GM04503 (cell line): ENCODE measurements around the gene OTUD1.
A peak's percentile ranks its signal among the peaks of the same experiment; 100 is the strongest.
"Not testable (repeated sequence)": the region's sequence is repeated elsewhere in the genome, so short reads cannot be mapped to it uniquely, and the experiment has no call there.

ENCODE experiments used
- DNase-seq: peaks from one replicate; pipeline ENCODE4 v3.0.0-alpha.2; 2012; ENCODE audit warnings: low read depth

OTUD1 gene, protein sequence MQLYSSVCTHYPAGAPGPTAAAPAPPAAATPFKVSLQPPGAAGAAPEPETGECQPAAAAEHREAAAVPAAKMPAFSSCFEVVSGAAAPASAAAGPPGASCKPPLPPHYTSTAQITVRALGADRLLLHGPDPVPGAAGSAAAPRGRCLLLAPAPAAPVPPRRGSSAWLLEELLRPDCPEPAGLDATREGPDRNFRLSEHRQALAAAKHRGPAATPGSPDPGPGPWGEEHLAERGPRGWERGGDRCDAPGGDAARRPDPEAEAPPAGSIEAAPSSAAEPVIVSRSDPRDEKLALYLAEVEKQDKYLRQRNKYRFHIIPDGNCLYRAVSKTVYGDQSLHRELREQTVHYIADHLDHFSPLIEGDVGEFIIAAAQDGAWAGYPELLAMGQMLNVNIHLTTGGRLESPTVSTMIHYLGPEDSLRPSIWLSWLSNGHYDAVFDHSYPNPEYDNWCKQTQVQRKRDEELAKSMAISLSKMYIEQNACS

DNA sequence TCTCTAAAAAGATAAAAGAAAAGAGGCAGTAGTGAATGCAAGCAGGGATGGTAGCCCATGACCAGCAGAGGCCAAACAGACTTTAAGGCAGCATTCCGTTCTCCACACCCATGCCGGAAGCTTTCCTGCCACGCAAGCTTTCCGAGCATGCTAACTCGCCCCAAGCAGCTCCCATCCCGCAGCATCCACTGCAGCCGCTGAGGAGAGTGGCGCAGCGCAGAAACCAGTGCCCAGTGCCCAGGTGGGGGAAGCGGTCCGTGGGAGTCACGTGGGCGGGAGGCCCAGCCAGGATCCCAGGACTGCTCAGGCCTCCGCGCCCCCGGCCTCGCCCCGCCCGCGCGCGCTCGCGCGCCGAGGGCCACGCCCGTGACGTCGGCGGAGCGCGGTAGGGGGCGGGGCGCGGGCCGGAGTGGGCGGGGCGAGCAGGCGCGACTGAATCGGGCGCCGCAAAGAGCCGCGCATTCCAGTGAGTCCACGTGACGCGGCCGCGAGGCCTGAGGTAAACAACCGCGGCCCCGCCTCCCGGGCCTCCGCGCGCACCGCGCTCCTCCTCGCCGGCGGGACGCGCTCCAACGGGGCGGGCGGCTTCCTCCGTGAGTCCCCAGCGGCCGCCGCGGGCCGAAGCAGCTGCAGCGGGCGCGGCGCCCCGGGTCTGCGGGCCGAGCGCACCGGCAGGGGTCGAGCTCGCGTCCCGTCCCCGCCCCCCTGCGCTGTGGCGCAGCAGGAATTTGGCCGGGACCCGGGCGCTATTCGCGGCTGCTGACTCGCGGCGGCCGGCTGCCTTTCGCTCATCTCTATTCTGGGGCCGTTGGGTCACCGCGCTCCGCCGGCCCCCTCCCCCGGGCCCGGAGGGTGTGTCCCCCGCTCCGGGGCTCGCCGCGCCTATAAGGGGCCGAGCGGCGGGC is at the start of gene OTUD1:
Gene OTUD1 (plus strand): TSS at position 529 of the 905 bp plus-strand sequence. CDS start 383 bp downstream, outside the sequence.
- DNase-seq, result peak; percentile 50

DNA sequence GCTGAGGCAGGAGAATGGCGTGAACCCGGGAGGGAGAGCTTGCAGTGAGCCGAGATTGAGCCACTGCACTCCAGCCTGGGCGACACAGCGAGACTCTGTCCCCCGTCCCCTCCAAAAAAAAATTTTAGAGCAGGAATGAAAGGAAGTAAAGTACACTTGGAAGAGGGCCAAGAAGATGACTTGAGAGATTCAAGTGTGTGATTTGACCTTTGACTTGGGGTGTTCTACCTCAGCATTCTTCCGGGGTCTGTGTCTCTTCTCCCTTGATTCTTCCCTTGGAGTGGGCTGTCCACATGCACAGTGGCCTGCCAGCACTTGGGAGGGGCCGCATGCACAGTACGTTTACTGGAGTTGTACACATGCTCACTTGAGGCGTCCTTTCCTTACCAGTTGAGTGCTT is 48.5 kb upstream of the OTUD1 start:
- DNase-seq, result not testable (repeated sequence)

DNA sequence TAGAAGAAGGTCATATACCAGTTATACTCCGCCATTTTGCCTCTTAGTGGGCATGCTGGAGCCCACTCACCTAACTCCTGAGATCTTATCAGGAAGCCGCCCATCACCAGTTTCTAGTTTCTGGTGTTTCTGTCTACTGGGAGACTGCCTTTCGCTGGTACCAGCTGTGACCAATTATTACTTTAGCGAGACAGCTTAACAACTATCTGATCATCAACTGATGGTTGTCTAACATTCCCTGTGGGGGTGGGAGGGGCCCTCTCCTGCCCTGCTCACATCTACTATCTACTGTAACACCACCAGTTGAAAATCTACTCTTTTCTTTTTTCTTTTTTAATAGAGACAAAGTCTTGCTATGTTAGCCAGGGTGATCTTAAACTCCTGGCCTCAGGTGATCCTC is 48.1 kb upstream of the OTUD1 start:
- DNase-seq, result no peak

DNA sequence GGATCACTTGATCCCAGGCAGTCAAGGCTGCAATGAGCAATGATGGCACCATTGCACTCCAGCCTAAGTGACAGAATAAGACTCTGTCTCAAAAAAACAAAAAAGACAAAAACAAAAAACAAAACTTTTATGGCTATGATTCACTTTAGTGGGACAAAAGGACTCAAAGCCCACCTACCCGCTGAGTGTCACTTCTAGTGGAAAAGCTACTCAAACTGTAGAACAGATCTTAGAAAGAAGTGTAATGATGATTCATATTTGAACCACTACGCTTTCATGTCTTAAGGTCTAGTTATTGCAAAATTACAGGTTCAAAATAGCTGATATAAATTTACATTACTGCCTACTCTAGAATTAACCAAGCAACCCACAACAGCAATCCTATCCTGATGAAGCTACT is 47.1 kb upstream of the OTUD1 start:
- no peak for DNase-seq

DNA sequence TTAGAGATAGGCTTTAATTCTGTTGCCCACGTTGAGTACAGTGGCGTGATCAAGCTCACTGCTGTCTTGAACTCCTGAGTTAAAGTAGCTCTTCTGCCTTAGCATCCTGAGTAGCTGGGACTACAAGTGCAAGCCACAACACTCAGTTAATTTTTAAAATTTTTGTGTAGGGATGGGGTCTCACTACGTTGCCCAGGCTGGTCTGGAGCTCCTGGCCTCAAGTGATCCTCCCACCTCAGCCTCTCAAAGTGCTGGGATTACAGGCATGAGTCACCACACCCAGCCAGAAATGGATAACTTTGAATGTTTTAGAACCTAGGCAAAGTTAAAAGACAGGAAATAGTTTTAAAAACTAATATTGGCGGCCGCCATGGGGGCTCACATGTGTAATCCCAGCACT is 43.9 kb upstream of the OTUD1 start:
- no peak for DNase-seq

DNA sequence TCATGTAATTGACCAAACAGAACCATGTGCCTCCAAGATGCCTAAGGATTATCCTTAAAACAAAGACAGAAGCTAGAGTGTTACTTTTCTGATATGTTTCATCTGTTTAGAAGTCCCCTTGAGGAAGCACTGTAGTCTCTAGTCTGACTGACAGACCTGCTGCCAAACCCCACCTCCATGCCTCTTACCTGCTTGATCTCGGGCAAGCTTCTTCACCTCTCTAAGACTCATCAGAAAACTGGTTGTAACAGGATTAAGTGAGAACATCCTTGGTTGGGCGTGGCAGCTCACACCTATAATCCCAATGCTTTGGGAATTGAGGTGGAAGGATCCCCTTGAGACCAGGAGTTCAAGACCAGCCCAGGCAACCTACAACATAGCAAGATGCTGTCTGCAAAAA is 42.2 kb upstream of the OTUD1 start:
- DNase-seq, result no peak

DNA sequence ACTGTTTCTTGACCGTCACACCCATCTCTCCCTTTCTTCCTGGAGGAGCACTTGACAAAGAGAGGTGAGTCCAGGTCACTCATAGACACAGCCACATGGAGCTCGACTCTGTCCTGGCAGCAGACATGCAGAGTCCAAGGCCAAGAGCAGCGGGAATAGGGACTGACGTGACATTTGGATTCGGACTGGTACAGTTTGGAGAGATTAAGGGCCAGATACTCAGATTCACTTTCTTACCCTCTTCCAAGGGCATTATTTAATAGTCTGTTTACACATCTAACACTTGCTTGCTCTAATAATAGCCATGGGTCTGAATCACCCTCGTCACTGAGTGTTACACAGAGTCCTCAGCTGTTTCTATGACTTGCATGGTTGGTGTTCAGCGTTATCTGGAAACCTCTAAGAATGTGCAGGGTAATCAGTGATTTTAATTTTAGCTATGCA is 39.2 kb upstream of the OTUD1 start:
- DNase-seq, result peak; percentile 7

DNA sequence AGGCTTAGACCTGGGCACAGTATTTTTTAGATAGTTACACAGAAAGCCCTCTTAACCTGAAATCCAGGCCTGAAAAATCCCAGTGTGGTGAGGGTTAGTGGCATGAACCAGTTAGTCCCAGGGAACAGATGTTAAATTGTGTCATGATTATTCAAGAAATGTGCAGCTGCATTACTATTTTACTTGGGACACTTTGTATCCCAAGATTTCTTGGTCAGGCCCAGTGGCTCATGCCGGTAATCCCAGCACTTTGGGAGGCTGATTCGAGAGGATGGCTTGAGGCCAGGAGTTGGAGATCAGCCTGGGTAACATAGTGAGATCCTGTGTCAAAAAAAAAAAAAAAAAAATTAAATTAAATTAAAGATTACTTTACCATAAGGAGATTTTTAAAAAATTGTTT is 36.0 kb upstream of the OTUD1 start:
- DNase-seq, result no peak

DNA sequence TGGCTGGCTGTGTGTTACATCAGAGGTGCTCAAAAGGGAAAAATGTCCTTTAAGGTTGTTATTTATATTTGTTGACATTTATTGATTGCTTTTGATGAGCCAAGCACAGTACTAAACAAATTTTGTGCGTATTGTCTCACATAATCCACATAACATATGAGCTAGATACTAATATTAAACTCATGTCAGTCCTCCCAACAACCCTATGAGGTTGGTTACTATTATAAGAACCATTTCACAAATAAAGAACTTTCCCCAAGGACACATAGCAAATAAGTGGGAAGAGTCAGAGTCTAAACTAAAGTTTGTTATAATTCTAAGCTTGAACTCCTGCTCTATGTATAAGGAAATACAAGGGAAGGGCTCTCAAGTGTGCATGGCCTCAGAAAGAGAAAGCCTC is 35.6 kb upstream of the OTUD1 start:
- no peak for DNase-seq

DNA sequence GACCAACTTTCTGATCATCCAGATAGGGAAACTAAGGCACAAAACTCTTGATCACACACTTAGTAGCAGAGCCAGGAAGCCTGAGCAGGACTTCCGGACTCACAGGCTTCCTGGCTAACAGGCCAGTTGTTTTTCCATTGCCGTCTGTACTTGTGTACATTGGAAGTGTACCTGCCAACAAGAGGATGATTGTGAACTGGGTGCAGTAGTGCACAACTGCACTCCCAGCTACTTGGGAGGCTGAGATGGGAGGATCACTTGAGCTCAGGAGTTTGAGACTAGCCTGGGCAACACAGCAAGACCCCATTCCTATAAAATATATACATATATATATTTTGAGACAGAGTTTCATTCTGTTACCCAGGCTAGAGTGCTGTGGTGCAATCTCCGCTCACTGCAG is 35.2 kb upstream of the OTUD1 start:
- DNase-seq, result no peak

DNA sequence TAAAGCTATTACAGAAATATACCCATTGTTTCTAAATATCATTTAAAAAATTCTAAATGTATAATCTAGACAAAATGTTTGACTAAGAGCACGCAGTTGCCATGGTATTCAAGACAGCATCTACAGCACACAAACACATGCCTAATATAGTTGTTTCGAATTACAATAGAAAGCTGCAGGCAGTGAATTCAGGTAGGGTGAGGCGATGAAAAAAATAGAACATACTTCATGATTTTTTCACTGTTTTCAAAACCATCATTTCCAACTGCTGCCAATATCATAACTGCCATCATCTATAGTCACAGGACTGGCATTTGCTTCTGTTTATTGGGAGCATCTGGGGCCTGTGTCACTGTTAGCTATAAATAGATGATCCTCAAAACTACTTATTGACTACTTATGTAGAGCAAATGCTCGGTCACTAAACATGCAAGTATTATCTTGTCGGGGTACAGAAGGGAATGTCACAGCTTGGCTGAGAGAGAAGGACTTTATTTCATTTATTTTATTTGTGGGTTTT is 34.4 kb upstream of the OTUD1 start:
- DNase-seq, result no peak

DNA sequence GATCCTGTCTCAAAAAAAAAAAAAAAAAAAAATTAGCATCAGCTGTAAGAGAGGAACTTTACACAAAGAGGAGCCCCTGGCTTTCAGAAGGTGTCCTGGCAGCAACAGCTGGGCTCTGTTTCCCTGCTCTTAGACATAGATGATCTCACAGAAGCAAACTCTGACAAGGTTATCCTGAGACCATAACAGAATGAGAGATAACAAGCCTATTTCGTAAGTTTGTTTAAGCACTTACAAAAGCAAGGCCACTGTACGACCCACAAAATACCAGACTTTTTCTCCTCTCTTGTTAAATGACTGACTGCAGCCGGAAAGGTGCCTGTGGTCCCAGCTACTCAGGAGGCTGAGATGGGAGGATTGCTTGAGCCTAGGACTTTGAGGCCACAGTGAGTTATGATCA is 33.3 kb upstream of the OTUD1 start:
- DNase-seq, result no peak

DNA sequence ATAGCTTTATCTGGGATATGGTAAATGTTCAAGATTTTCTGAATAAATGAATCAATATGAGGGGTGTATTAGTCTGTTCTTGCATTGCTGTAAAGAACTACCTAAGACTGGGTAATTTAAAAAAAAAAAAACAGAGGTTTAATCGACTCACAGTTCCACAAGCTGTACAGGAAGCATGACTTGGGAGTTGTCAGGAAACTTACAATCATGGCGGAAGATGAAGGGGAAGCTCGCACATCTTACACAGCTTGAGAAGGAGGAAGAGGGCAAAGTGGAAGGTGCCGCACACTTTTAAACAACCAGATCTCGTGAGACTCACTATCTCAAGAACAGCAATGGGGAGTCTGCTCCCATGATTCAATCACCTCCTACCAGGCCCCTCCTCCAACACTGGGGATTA is 32.5 kb upstream of the OTUD1 start:
- no peak for DNase-seq

DNA sequence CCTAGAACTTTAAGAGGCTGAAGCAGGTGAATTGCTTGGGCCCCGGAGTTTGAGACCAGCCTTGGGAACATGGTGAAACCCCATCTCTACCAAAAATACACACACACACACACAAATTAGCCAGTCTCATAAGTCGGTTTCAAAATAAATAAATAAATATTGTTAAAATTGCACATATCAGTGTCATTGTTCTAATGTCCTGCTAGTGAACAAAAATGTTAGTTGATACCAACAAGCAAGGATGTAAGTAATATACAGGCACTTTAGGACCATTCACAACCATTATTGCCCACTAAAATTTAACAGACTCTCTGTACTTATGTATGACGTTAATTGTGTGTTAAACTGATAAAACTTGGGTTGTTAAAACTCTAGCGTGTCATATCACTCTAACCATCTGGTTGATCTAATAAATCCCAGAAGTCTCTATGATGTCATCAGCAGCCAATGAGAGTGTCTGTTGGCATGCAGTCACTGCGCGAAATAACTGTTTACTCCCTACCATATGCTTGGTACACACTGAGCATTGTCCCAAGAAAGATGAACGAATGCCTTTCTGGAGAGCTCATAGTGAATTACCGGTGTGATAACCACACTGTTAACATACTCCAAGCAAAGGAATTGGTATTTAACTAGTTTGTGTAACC is 30.4 kb upstream of the OTUD1 start:
- no peak for DNase-seq

DNA sequence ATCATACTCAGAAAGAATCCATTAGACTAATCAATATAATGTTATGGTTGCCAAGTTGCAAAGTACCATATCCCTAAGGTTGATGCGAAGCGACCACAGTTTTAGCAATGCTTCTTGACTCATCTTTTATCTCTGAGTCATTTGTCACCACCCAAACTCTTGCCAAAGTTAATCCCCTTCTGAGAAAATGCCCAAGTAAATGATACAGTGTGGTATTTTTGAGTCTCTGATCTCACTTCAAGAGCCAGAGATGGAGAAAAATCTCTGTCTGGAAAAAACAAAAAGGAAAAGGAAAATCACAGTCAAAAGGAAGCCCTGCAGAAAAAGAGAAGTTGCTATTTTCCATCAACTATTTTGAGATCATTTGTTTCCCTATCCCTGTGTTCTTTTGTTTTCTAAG is 26.7 kb upstream of the OTUD1 start:
- DNase-seq, result no peak

DNA sequence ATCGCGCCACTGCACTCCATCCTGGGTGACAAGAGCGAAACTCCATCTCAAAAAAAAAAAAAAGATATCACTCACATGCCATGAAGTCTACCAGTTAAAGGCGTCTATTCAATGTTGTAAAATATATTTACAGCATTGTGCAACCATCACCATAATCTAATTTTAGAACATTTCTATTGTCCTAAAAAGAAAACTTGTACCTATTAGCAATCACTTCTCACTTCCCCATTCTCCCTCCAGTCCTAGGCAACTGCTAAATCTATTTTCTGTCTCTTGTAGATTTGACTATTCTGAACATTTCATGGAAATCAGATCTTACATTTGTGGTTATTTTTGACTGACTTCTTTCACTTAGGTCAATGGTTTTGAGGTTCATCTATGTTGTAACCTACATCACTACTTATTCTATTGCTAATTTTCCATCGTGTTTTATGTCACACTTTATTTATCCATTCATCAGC is 25.2 kb upstream of the OTUD1 start:
- DNase-seq, result no peak

DNA sequence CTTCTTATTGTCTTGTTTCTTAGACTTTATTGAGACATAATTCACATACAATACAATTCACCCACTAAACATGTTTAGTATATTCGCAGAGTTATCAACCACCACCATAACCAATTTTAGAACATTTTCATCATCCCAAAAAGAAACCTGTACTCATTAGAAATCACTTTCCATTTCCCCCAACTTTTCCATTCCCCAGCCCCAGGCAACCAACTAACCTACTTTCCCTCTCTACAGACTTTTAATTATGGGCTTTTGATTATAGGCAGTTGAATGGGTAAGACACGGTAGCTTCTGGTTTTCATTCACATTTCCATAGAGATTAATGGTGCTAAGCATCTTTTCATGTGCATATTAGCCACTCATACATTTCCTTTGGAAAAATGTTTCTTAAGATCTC is 24.2 kb upstream of the OTUD1 start:
- no peak for DNase-seq

DNA sequence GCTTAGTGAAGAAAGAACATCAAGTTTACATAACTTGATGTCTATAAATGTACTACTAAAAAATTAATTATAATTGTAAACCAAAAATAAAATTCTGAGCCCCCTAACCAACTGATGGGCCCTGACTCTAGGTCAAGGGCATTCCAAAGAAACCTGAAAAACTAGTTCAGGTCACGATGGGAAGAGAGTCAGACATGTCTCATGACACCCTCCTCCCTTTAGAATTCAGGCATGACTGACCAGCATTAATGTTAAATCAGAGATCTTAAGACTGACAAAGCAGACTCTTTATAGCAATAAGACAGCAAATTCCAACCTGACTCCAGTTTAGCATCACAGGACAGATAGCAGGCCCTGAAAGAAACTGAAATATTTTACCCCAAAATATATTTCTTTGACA is 21.6 kb upstream of the OTUD1 start:
- DNase-seq, result no peak

DNA sequence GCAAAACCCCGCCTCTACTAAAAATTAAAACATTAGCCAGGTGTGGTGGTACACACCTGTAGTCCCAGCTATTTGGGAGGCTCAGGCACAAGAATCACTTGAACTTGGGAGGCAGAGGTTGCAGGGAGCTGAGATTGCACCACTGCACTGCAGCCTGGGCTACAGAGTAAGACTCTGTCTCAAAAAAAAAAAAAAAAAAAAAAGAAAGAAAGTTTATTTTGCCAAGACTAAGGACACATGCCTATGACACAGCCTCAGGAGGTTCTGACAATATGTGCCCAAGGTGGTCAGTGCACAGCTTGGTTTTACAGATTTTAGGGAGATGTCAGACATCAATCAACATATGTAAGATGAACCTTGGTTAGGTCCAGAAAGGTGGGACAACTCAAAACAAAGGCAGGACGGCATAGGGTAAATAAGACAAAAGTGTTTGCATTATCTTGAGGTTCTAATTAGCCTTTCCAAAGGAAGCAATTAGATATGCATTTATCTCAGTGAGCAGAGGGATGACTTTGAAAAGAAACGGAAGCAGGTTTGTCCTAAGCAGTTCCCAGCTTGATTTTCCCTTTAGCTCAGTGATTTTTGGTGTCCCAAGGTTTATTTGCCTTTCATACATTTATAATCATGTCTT is 20.7 kb upstream of the OTUD1 start:
- no peak for DNase-seq

DNA sequence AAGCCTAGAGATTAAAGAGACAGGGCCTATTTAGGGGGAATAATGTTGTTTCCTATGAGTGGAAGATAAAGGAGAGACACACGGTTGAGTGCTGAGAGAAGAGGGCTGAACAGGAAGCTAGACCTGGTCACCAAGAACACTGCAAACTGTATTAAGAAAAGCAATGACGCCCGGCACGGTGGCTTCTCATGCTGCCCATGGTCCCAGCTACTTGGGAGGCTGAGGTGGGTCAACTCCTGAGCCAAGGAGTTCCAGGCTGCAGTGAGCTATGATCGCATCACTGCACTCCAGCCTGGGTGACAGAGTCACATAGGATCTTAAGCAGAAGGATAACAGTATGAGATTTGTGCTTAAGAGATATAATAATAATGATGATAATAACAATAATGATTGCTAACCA is 19.7 kb upstream of the OTUD1 start:
- no peak for DNase-seq

DNA sequence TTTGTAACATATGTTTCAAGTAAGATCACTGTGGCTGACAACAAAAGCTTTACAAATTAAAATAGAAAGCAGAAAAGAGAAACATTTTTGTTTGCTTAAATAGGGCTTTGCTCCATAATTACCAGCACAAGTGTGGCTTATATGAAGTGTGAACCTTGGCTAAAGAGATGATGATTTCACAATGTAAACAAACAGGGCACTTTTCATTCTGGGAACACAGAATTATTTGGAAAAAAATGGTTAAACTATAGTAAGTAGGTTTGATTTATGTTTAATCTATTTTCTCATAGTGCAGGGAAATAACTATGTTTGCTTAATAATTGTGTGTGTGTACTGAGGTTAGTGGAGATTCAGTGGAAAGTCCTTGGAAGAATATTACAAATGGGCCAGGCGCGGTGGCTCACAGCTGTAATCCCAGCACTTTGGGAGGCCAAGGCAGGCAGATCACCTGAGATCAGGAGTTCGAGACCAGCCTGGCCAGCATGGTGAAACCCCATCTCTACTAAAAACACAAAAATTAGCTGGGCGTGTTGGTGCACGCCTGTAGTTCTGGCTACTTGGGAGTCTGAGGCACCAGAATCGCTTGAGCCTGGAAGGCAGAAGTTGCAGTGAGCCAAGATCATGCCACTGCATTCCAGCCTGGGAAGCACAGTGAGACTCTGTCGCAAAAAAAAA is 19.1 kb upstream of the OTUD1 start:
- DNase-seq, result no peak
